ENCODE measurements around the gene TFDP3.
A peak's percentile ranks its signal among the peaks of the same experiment; 100 is the strongest.

The TFDP3 gene

GRCh38 chrX:133254666-133255065, 36.5 kb upstream of the TFDP3 start:
- Histone ChIP-seq H3K36me3 (replicated peaks; ENCODE audit: low read depth, low read length) (no peaks in the 10 kb centered on the region), H3K27ac (ENCODE audit: low read length) (no peak overlapping the region), H3K27me3 (ENCODE audit: low read depth, low read length) (no peaks in the 10 kb centered on the region), H3K79me2 (ENCODE audit: low read length) (no peaks in the 10 kb centered on the region), H2AFZ (ENCODE audit: low read depth, low read length) (no peak overlapping the region), H3K4me1 (ENCODE audit: low read length) (no peaks in the 10 kb centered on the region), H4K20me1 (ENCODE audit: insufficient read depth, low read length) (no peaks in the 10 kb centered on the region), H3K4me3 (ENCODE audit: low read length) (no peak overlapping the region), H3K4me2 (ENCODE audit: low read length) (no peak overlapping the region), H3K9ac (ENCODE audit: low read length) (no peak overlapping the region), H3K9me3 (ENCODE audit: insufficient read depth, low read length) (no peaks in the 10 kb centered on the region)
- no peak for TF ChIP-seq EZH2phosphoT487 (IDR thresholded peaks at IDR 0.05; ENCODE audit: low read depth)
- TF ChIP-seq CTCF (IDR thresholded peaks at IDR 0.05; ENCODE audit: low read depth, low read length), result no peak

GRCh38 chrX:133251204-133251603, 33.0 kb upstream of the TFDP3 start:
- TF ChIP-seq EZH2phosphoT487 (IDR thresholded peaks at IDR 0.05; ENCODE audit: low read depth), result no peak
- no peak for TF ChIP-seq CTCF (IDR thresholded peaks at IDR 0.05; ENCODE audit: low read depth, low read length)
- Histone ChIP-seq H3K27me3 (ENCODE audit: low read depth, low read length) (no peaks in the 10 kb centered on the region), H3K79me2 (ENCODE audit: low read length) (no peaks in the 10 kb centered on the region), H3K4me1 (ENCODE audit: low read length) (no peaks in the 10 kb centered on the region), H4K20me1 (ENCODE audit: insufficient read depth, low read length) (no peaks in the 10 kb centered on the region), H3K4me3 (ENCODE audit: low read length) (no peak overlapping the region), H3K9ac (ENCODE audit: low read length) (no peak overlapping the region), H3K9me3 (ENCODE audit: insufficient read depth, low read length) (no peaks in the 10 kb centered on the region), H3K36me3 (replicated peaks; ENCODE audit: low read depth, low read length) (no peaks in the 10 kb centered on the region), H3K27ac (ENCODE audit: low read length) (no peak overlapping the region), H2AFZ (ENCODE audit: low read depth, low read length) (no peak overlapping the region), H3K4me2 (ENCODE audit: low read length) (no peak overlapping the region)

- H3K36me3 ChIP-seq (replicated peaks; ENCODE audit: low read depth, low read length), result no peaks in the 10 kb centered on the region
- no peak overlapping the region for H2AFZ ChIP-seq (ENCODE audit: low read depth, low read length)
- H3K27ac ChIP-seq (ENCODE audit: low read length), result no peak overlapping the region
- no peaks in the 10 kb centered on the region for H3K79me2 ChIP-seq (ENCODE audit: low read length)
- no peak overlapping the region for H3K4me2 ChIP-seq (ENCODE audit: low read length)
- H3K9me3 ChIP-seq (ENCODE audit: insufficient read depth, low read length), result no peaks in the 10 kb centered on the region
- H3K27me3 ChIP-seq (ENCODE audit: low read depth, low read length), result no peaks in the 10 kb centered on the region
- H3K4me1 ChIP-seq (ENCODE audit: low read length), result no peaks in the 10 kb centered on the region
- no peaks in the 10 kb centered on the region for H4K20me1 ChIP-seq (ENCODE audit: insufficient read depth, low read length)
- TF ChIP-seq CTCF (IDR thresholded peaks at IDR 0.05; ENCODE audit: low read depth, low read length) (no peak), EZH2phosphoT487 (IDR thresholded peaks at IDR 0.05; ENCODE audit: low read depth) (no peak)
- no peak overlapping the region for H3K9ac ChIP-seq (ENCODE audit: low read length)
- no peak overlapping the region for H3K4me3 ChIP-seq (ENCODE audit: low read length)
These were observed 32.3 kb upstream of the TFDP3 start for GRCh38 chrX:133250184-133251100.

GRCh38 chrX:133249266-133250058, 31.3 kb upstream of the TFDP3 start:
- Histone ChIP-seq H3K9ac (ENCODE audit: low read length) (no peak overlapping the region), H3K4me1 (ENCODE audit: low read length) (no peaks in the 10 kb centered on the region), H3K27ac (ENCODE audit: low read length) (no peak overlapping the region), H3K4me2 (ENCODE audit: low read length) (no peak overlapping the region), H3K9me3 (ENCODE audit: insufficient read depth, low read length) (no peaks in the 10 kb centered on the region), H3K27me3 (ENCODE audit: low read depth, low read length) (no peaks in the 10 kb centered on the region), H3K4me3 (ENCODE audit: low read length) (no peak overlapping the region), H4K20me1 (ENCODE audit: insufficient read depth, low read length) (no peaks in the 10 kb centered on the region), H3K79me2 (ENCODE audit: low read length) (no peaks in the 10 kb centered on the region), H3K36me3 (replicated peaks; ENCODE audit: low read depth, low read length) (no peaks in the 10 kb centered on the region), H2AFZ (ENCODE audit: low read depth, low read length) (no peak overlapping the region)
- no peak for TF ChIP-seq EZH2phosphoT487 (IDR thresholded peaks at IDR 0.05; ENCODE audit: low read depth)
- peak; percentile 23 for TF ChIP-seq CTCF (IDR thresholded peaks at IDR 0.05; ENCODE audit: low read depth, low read length)

Data from OCI-LY3 (cell line).